CD14-positive monocyte (primary cell): ENCODE measurements around the gene NEK6. TPM values are rescaled to one million over a fixed set of nuclear protein-coding genes. Genes with fewer than 3 reads are reported as not detected.
A peak's percentile ranks its signal among the peaks of the same experiment; 100 is the strongest.

Source experiments
- DNase-seq, 3 donors: peaks; one replicate each; pipeline ENCODE4 v3.0.0-alpha.2; 2011 to 2022
- H2AFZ ChIP-seq: 2 replicates; pipeline ENCODE4 v1.6.0; 2012; ENCODE audit warnings: mild to moderate bottlenecking, low read depth, low read length, inconsistent platforms; ENCODE audit not compliant: insufficient read depth, poor library complexity, severe bottlenecking
- H3K27ac ChIP-seq, 2 donors: 1 replicate in 1 of 2; 2 replicates in 1 of 2; pipeline ENCODE4 v1.5.1; 2012 to 2013; ENCODE audit warnings: low read length in 2 of 2, control low read depth in 1 of 2, inconsistent platforms in 1 of 2, low read depth in 1 of 2, mild to moderate bottlenecking in 1 of 2
- H3K27me3 ChIP-seq, 2 donors: one replicate each; pipeline versions ENCODE4 v1.6.0 to v1.6.1; 2011 to 2013; ENCODE audit warnings: low read length in 2 of 2; ENCODE audit not compliant: control insufficient read depth in 2 of 2, insufficient read depth in 2 of 2
- H3K36me3 ChIP-seq, 2 donors: replicated peaks in 1 of 2; 1 replicate in 1 of 2; 2 replicates in 1 of 2; pipeline versions ENCODE4 v1.5.1 to v1.6.1; 2012 to 2013; ENCODE audit warnings: low read length in 2 of 2, control low read depth in 1 of 2, inconsistent platforms in 1 of 2, mild to moderate bottlenecking in 1 of 2; ENCODE audit not compliant: insufficient read depth in 2 of 2, control insufficient read depth in 1 of 2
- H3K4me1 ChIP-seq, 2 donors: 1 replicate in 1 of 2; 2 replicates in 1 of 2; pipeline versions ENCODE4 v1.5.1 to v1.6.1; 2012 to 2013; ENCODE audit warnings: low read length in 2 of 2, control low read depth in 1 of 2, inconsistent platforms in 1 of 2, mild to moderate bottlenecking in 1 of 2, moderate library complexity in 1 of 2; ENCODE audit not compliant: insufficient read depth in 2 of 2, control insufficient read depth in 1 of 2
- H3K4me2 ChIP-seq: replicated peaks from 2 replicates; pipeline ENCODE3; 2012; ENCODE audit warnings: low read length, moderate library complexity, mild to moderate bottlenecking; ENCODE audit not compliant: poor library complexity, severe bottlenecking; ENCODE audit errors: extremely low read depth
- H3K4me3 ChIP-seq, 3 experiments: fragments of 200-600 bp in 1 of 3; sonication (generic) in 1 of 3; replicated peaks in 1 of 3; 1 replicate in 2 of 3; 2 replicates in 1 of 3; pipeline ENCODE4 v1.5.1; 2011 to 2013; ENCODE audit warnings: low read length in 3 of 3, mild to moderate bottlenecking in 3 of 3, control low read depth in 2 of 3, low read depth in 2 of 3, inconsistent platforms in 1 of 3, moderate library complexity in 1 of 3
- H3K79me2 ChIP-seq: 2 replicates; pipeline ENCODE4 v1.6.0; 2012; ENCODE audit warnings: mild to moderate bottlenecking, control low read depth, inconsistent platforms, low read length, moderate library complexity; ENCODE audit not compliant: insufficient read depth
- H3K9ac ChIP-seq: 2 replicates; pipeline ENCODE4 v1.6.0; 2017; ENCODE audit warnings: low read length, mild to moderate bottlenecking; ENCODE audit not compliant: insufficient read depth, poor library complexity, severe bottlenecking
- H3K9me3 ChIP-seq, 2 donors: replicated peaks in 1 of 2; 1 replicate in 1 of 2; 2 replicates in 1 of 2; pipeline versions ENCODE4 v1.5.1 to v1.6.1; 2012 to 2013; ENCODE audit warnings: low read length in 2 of 2, control low read depth in 1 of 2; ENCODE audit not compliant: control insufficient read depth in 1 of 2, insufficient read depth in 1 of 2
- H4K20me1 ChIP-seq: 2 replicates; pipeline ENCODE4 v1.6.0; 2012; ENCODE audit warnings: mild to moderate bottlenecking, low read length, control low read depth, moderate library complexity; ENCODE audit not compliant: insufficient read depth
- H3K27ac Mint-ChIP-seq, 7 donors: one replicate each; pipeline ENCODE4 v1.8.0; 2020; ENCODE audit warnings: mild to moderate bottlenecking in 7 of 7, mixed read lengths in 7 of 7, moderate library complexity in 6 of 7, inconsistent platforms in 2 of 7
- H3K27me3 Mint-ChIP-seq, 3 donors: one replicate each; pipeline ENCODE4 v1.8.0; 2021 to 2022; ENCODE audit warnings: low read depth in 3 of 3, mild to moderate bottlenecking in 3 of 3, mixed read lengths in 3 of 3, moderate library complexity in 3 of 3, inconsistent platforms in 1 of 3
- H3K36me3 Mint-ChIP-seq, 2 donors: one replicate each; pipeline ENCODE4 v1.8.0; 2020; ENCODE audit warnings: mixed read lengths in 2 of 2, inconsistent platforms in 1 of 2, mild to moderate bottlenecking in 1 of 2
- H3K4me1 Mint-ChIP-seq: one replicate; pipeline ENCODE4 v1.8.0; 2020; ENCODE audit warnings: mild to moderate bottlenecking, mixed read lengths
- H3K4me3 Mint-ChIP-seq, 2 donors: one replicate each; pipeline ENCODE4 v1.8.0; 2020; ENCODE audit warnings: mild to moderate bottlenecking in 2 of 2, mixed read lengths in 2 of 2, moderate library complexity in 1 of 2
- H3K9me3 Mint-ChIP-seq, 7 donors: one replicate each; pipeline ENCODE4 v1.8.0; 2020 to 2022; ENCODE audit warnings: mixed read lengths in 7 of 7, mild to moderate bottlenecking in 6 of 7, moderate library complexity in 6 of 7, inconsistent platforms in 2 of 7
- CTCF ChIP-seq: fragments of 200-600 bp; IDR thresholded peaks from one replicate; pipeline ENCODE4 v1.8.0; 2022; ENCODE audit warnings: antibody characterized with exemption, mild to moderate bottlenecking
- WGBS: methylation state at CpG from one replicate; pipeline ENCODE4 v1.1.5; 2013; ENCODE audit warnings: missing lambda C conversion rate; ENCODE audit not compliant: insufficient coverage; 5-methylcytosine and 5-hydroxymethylcytosine counted together
- intact Hi-C, 2 donors: fragments of 100-400 bp; cut with micrococcal nuclease; formaldehyde crosslinking; loops; one replicate each; pipeline versions ENCODE4 v1.15.0 to v1.15.1; 2023
- polyA plus RNA-seq, 3 donors: library from polyadenylated mRNA; depleted of rRNA in 1 of 3; unstranded in 2 of 3; stranded (reverse) in 1 of 3; fragments of 300-500 nt in 2 of 3; fragments of >200 nt in 1 of 3; fragmentation: Illumina TruSeq in 2 of 3; gene quantifications; 1 replicate in 2 of 3; 2 replicates in 1 of 3; pipeline ENCODE4 v1.2.3, GENCODE V29; 2012 to 2021

NEK6 gene
- polyA plus RNA-seq, 3 donors = 26.1 to 46.0 (median 35.8) TPM

GRCh38 chr9:124297551-124297901 is 39.8 kb downstream of the NEK6 start:
- peaks cover 100% of the 10 kb centered on the region for H4K20me1 ChIP-seq
- intact Hi-C loops = loop anchor here in 1 of 2 donors (10.0 kb wide), 1 partner anchor 163 kb away; no protein-coding TSS in a partner anchor
- no peak overlapping the region for H3K4me3 Mint-ChIP-seq

GRCh38 chr9:124297915-124298645 is 40.3 kb downstream of the NEK6 start:
- peaks cover 29 to 59% of the 10 kb centered on the region in 2 donors for H3K36me3 Mint-ChIP-seq
- peaks cover 100% of the 10 kb centered on the region for H4K20me1 ChIP-seq
- H3K4me3 ChIP-seq = no peak overlapping the region
- no peak overlapping the region for H3K4me3 Mint-ChIP-seq
- no peak for TF ChIP-seq CTCF
- peaks cover 0 to 2% (median 0%) of the 10 kb centered on the region in 3 donors for H3K27me3 Mint-ChIP-seq
- peaks cover 27 to 36% of the 10 kb centered on the region in 2 donors for H3K4me1 ChIP-seq
- peak overlapping the region in 1 of 2 donors; percentile 26 for H3K27ac ChIP-seq
- H3K27me3 ChIP-seq = no peaks in the 10 kb centered on the region
- peak overlapping the region in 1 of 7 donors; percentile 30 for H3K27ac Mint-ChIP-seq
- H3K4me1 Mint-ChIP-seq = peaks cover 50% of the 10 kb centered on the region
- peaks cover 22 to 55% of the 10 kb centered on the region in 2 donors for H3K36me3 ChIP-seq
- no peak for DNase-seq
- H3K79me2 ChIP-seq = peaks cover 100% of the 10 kb centered on the region
- H3K9me3 Mint-ChIP-seq = no peaks in the 10 kb centered on the region
- H3K4me2 ChIP-seq = no peak overlapping the region
- no peak overlapping the region for H3K9ac ChIP-seq
- H2AFZ ChIP-seq = no peak overlapping the region
- intact Hi-C loops = loop anchor here in 1 of 2 donors (10.0 kb wide), 1 partner anchor 163 kb away; no protein-coding TSS in a partner anchor
- WGBS = 72% methylated on average over 12 of the region's 14 CpGs
- H3K9me3 ChIP-seq = no peaks in the 10 kb centered on the region

More at GRCh38 chr9:124297551-124297901, 39.8 kb downstream of the NEK6 start:
- TF ChIP-seq CTCF = no peak
- Mint-ChIP-seq H3K36me3 (peaks cover 27 to 59% of the 10 kb centered on the region in 2 donors), H3K27ac (no peak overlapping the region), H3K4me1 (peaks cover 55% of the 10 kb centered on the region), H3K27me3 (peaks cover 0 to 2% (median 0%) of the 10 kb centered on the region in 3 donors), H3K9me3 (no peaks in the 10 kb centered on the region)
- no peak overlapping the region for H3K9ac ChIP-seq
- DNase-seq = no peak
- H3K79me2 ChIP-seq = peaks cover 100% of the 10 kb centered on the region
- peaks cover 33 to 42% of the 10 kb centered on the region in 2 donors for H3K4me1 ChIP-seq
- WGBS = 100% methylated on average over 2 of the region's 9 CpGs
- H3K36me3 ChIP-seq = peaks cover 19 to 55% of the 10 kb centered on the region in 2 donors
- no peaks in the 10 kb centered on the region for H3K27me3 ChIP-seq
- H3K27ac ChIP-seq = no peak overlapping the region
- no peak overlapping the region for H3K4me2 ChIP-seq
- no peak overlapping the region for H2AFZ ChIP-seq
- H3K4me3 ChIP-seq = no peak overlapping the region
- H3K9me3 ChIP-seq = no peaks in the 10 kb centered on the region
